ENCODE results near the gene CDC42.

Gene CDC42

GRCh38 chr1:22126531-22126930 is 74.0 kb downstream of the CDC42 start:
- no peak for DNase-seq (ENCODE audit: low read depth in 3 of 3, low spot score in 1 of 3)

- DNase-seq (ENCODE audit: low read depth in 3 of 3, low spot score in 1 of 3), result no peak
Observed at GRCh38 chr1:22127248-22127647, 74.7 kb downstream of the CDC42 start.

GRCh38 chr1:22127731-22128130 is 75.2 kb downstream of the CDC42 start:
- no peak for DNase-seq (ENCODE audit: low read depth in 3 of 3, low spot score in 1 of 3)

- no peak for DNase-seq (ENCODE audit: low read depth in 3 of 3, low spot score in 1 of 3)
Observed at GRCh38 chr1:22128392-22128791, 75.9 kb downstream of the CDC42 start.

GRCh38 chr1:22129501-22130117 is 77.1 kb downstream of the CDC42 start:
- no peak for DNase-seq (ENCODE audit: low read depth in 3 of 3, low spot score in 1 of 3)

GRCh38 chr1:22131062-22131461 is 78.6 kb downstream of the CDC42 start:
- DNase-seq (ENCODE audit: low read depth in 3 of 3, low spot score in 1 of 3), result no peak

GRCh38 chr1:22131875-22132486 is 79.5 kb downstream of the CDC42 start:
- DNase-seq (ENCODE audit: low read depth in 3 of 3, low spot score in 1 of 3), result peak; percentile 7 to 51 (median 16)

GRCh38 chr1:22132517-22133235 is 80.2 kb downstream of the CDC42 start:
- DNase-seq (ENCODE audit: low read depth in 3 of 3, low spot score in 1 of 3), result no peak

- DNase-seq (ENCODE audit: low read depth in 3 of 3, low spot score in 1 of 3), result no peak
Observed at GRCh38 chr1:22133247-22133930, 80.9 kb downstream of the CDC42 start.

- no peak for DNase-seq (ENCODE audit: low read depth in 3 of 3, low spot score in 1 of 3)
Observed at GRCh38 chr1:22133931-22134324, 81.4 kb downstream of the CDC42 start.

GRCh38 chr1:22137004-22137720 is 84.7 kb downstream of the CDC42 start:
- no peak for DNase-seq (ENCODE audit: low read depth in 3 of 3, low spot score in 1 of 3)

- DNase-seq (ENCODE audit: low read depth in 3 of 3, low spot score in 1 of 3), result no peak
Observed at GRCh38 chr1:22139066-22139594, 86.6 kb downstream of the CDC42 start.

GRCh38 chr1:22139817-22140216 is 87.3 kb downstream of the CDC42 start:
- DNase-seq (ENCODE audit: low read depth in 3 of 3, low spot score in 1 of 3), result no peak

Measured in stimulated activated CD4-positive, alpha-beta T cell treated with anti-CD3 and anti-CD28 coated beads, TNF-alpha, amount 100 ng/mL, for 1 hour (primary cell).